Measurements from ENCODE around the gene KBTBD12.

- TF ChIP-seq BHLHE40 (IDR thresholded peaks at IDR 0.05; ENCODE audit: borderline replicate concordance) = no peak
- TF ChIP-seq HDGF (IDR thresholded peaks at IDR 0.05; ENCODE audit: borderline replicate concordance) = no peak
- TF ChIP-seq SP1 (IDR thresholded peaks at IDR 0.05) = no peak
- no peak for TF ChIP-seq LEF1 (IDR thresholded peaks at IDR 0.05; ENCODE audit: borderline replicate concordance)
- TF ChIP-seq FOXM1 (IDR thresholded peaks at IDR 0.05; ENCODE audit: borderline replicate concordance) = no peak
- no peak for TF ChIP-seq L3MBTL2 (conservative IDR thresholded peaks at IDR 0.05)
- no peak for TF ChIP-seq ELF4 (IDR thresholded peaks at IDR 0.05)
Observed at GRCh38 chr3:127920738-127921137, 5.7 kb downstream of the KBTBD12 start.
